ENCODE data around the gene MS4A10. TPM values are rescaled to one million over a fixed set of nuclear protein-coding genes. Genes with fewer than 3 reads are reported as not detected.

The MS4A10 gene
- total RNA-seq, 1 donor from 2014 or later: not detected

DNA sequence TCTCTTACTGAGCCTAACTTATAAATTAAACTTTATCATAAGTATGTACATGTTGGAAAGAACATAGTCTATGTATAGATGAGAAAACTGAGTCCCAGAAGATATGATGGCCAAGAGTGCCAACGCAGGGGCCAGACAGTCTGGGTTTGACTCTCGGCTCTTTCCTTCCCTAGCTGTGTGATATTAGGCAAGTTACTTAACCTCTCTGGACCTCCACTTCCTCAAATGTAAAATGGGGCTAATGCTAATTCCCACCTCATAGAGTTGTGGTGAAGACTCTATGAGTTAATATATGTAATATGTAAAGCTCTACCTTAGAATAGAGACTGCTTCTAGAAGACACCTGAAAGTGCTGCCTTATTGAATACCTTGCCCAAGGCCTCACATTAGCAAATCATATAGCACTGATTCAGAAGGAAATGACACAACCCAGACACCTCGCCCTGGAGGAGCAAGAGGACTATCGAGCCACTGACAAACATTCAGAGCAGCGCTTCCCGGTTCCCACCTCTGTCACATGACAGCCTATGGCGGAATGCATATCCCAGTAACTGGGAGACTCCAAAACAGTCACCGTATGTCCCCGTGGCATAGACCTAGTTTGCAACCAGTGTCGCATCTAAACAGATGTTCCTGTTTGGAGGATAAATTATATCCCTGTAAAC is 45.5 kb downstream of the MS4A10 start:
- Mint-ChIP-seq H3K9me3 (ENCODE audit: unreplicated experiment) (no peaks in the 10 kb centered on the region), H3K27me3 (ENCODE audit: unreplicated experiment) (peaks cover 44% of the 10 kb centered on the region), H3K4me3 (ENCODE audit: unreplicated experiment) (no peak overlapping the region), H3K4me1 (ENCODE audit: unreplicated experiment) (peaks cover 6% of the 10 kb centered on the region), H3K27ac (ENCODE audit: unreplicated experiment) (no peak overlapping the region), H3K36me3 (ENCODE audit: unreplicated experiment) (no peaks in the 10 kb centered on the region)
- TF ChIP-seq, protein P1, sequence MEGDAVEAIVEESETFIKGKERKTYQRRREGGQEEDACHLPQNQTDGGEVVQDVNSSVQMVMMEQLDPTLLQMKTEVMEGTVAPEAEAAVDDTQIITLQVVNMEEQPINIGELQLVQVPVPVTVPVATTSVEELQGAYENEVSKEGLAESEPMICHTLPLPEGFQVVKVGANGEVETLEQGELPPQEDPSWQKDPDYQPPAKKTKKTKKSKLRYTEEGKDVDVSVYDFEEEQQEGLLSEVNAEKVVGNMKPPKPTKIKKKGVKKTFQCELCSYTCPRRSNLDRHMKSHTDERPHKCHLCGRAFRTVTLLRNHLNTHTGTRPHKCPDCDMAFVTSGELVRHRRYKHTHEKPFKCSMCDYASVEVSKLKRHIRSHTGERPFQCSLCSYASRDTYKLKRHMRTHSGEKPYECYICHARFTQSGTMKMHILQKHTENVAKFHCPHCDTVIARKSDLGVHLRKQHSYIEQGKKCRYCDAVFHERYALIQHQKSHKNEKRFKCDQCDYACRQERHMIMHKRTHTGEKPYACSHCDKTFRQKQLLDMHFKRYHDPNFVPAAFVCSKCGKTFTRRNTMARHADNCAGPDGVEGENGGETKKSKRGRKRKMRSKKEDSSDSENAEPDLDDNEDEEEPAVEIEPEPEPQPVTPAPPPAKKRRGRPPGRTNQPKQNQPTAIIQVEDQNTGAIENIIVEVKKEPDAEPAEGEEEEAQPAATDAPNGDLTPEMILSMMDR (IDR thresholded peaks at IDR 0.05): no peak
- no peak for DNase-seq (ENCODE audit: extremely low spot score, unreplicated experiment)

- Mint-ChIP-seq H3K9me3 (ENCODE audit: unreplicated experiment) (no peaks in the 10 kb centered on the region), H3K36me3 (ENCODE audit: unreplicated experiment) (no peaks in the 10 kb centered on the region), H3K4me3 (ENCODE audit: unreplicated experiment) (no peak overlapping the region), H3K27me3 (ENCODE audit: unreplicated experiment) (peaks cover 46% of the 10 kb centered on the region), H3K4me1 (ENCODE audit: unreplicated experiment) (peaks cover 6% of the 10 kb centered on the region), H3K27ac (ENCODE audit: unreplicated experiment) (no peak overlapping the region)
- TF ChIP-seq, protein P1 (IDR thresholded peaks at IDR 0.05): peak; percentile 94
- DNase-seq (ENCODE audit: extremely low spot score, unreplicated experiment): peak; percentile 93
Observed at GRCh38 chr11:60831143-60831500, 46.0 kb downstream of the MS4A10 start.

DNA sequence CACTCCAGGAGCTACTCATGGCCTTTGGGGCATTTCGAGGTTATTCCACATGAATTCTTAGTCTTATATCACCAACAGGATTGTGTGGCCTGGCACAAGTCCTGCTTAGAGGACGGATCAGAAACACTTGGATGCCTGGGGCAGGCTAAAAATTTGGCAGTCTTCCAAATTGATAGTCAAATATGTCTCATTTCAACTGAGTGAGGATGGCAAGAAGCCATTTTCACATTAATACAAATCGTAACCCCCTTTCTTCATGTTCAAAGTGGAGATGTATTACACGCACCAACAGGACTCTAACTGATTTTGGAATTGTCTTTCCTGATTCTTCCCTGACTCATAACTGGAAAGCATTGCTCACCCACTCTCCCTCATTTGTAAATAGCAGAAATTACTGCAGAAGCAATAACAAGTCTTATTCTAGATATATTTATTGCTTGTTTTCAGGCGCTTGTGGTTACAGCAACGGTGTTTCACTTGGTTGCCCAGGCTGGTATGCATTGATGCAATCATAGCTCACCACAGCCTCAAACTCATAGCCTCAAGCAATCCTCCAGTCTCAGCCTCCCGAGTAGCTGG is 46.5 kb downstream of the MS4A10 start:
- no peak for DNase-seq (ENCODE audit: extremely low spot score, unreplicated experiment)
- peaks cover 48% of the 10 kb centered on the region for H3K27me3 Mint-ChIP-seq (ENCODE audit: unreplicated experiment)
- no peaks in the 10 kb centered on the region for H3K9me3 Mint-ChIP-seq (ENCODE audit: unreplicated experiment)
- H3K4me1 Mint-ChIP-seq (ENCODE audit: unreplicated experiment): peaks cover 6% of the 10 kb centered on the region
- H3K36me3 Mint-ChIP-seq (ENCODE audit: unreplicated experiment): no peaks in the 10 kb centered on the region
- TF ChIP-seq, protein P1 (IDR thresholded peaks at IDR 0.05): no peak
- no peak overlapping the region for H3K27ac Mint-ChIP-seq (ENCODE audit: unreplicated experiment)
- no peak overlapping the region for H3K4me3 Mint-ChIP-seq (ENCODE audit: unreplicated experiment)

DNA sequence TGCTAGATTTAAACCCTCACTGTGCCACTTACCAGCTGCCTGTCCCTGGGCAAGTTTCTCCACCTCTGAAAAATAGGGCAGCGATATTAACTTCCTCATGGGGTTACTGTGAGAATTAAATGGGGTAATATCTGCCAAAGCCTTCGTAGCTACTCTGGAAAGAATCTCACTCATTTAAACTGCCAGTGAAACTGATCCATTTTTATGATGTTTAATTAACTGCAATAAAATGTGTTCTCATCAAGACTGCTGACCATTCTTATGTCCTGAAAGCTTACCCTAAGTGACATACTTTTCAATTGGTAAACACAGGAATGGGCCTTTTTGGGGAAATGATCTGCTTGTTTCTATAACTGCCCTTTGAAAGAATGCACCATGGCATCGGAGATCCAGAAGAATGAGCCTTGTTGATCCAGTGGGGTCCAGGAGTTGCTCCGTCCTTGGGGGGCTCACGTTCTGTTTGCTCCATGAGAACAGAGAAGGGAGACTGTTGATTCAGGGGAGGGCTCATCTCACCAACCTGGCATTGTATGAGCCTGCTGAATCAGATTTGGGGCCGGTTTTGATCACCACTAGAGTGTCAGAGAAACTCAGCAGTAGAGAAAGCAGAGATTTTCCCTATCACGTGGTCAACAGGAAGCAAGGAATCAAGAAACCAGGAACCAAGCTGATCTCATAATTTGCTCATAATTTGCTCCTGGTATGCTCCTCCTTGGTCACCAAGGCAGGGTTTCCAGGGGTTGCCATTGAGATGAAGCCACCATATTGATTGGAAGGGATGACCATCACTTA is 49.8 kb downstream of the MS4A10 start:
- H3K36me3 Mint-ChIP-seq (ENCODE audit: unreplicated experiment): no peaks in the 10 kb centered on the region
- H3K9me3 Mint-ChIP-seq (ENCODE audit: unreplicated experiment): no peaks in the 10 kb centered on the region
- TF ChIP-seq, protein P1 (IDR thresholded peaks at IDR 0.05): no peak
- no peak overlapping the region for H3K27ac Mint-ChIP-seq (ENCODE audit: unreplicated experiment)
- H3K4me1 Mint-ChIP-seq (ENCODE audit: unreplicated experiment): peaks cover 12% of the 10 kb centered on the region
- no peak overlapping the region for H3K4me3 Mint-ChIP-seq (ENCODE audit: unreplicated experiment)
- DNase-seq (ENCODE audit: extremely low spot score, unreplicated experiment): no peak
- peaks cover 40% of the 10 kb centered on the region for H3K27me3 Mint-ChIP-seq (ENCODE audit: unreplicated experiment)

- no peak overlapping the region for H3K27ac Mint-ChIP-seq (ENCODE audit: unreplicated experiment)
- H3K36me3 Mint-ChIP-seq (ENCODE audit: unreplicated experiment): no peaks in the 10 kb centered on the region
- H3K9me3 Mint-ChIP-seq (ENCODE audit: unreplicated experiment): no peaks in the 10 kb centered on the region
- H3K4me3 Mint-ChIP-seq (ENCODE audit: unreplicated experiment): no peak overlapping the region
- H3K4me1 Mint-ChIP-seq (ENCODE audit: unreplicated experiment): peaks cover 18% of the 10 kb centered on the region
- TF ChIP-seq, protein P1 (IDR thresholded peaks at IDR 0.05): no peak
- DNase-seq (ENCODE audit: extremely low spot score, unreplicated experiment): no peak
- H3K27me3 Mint-ChIP-seq (ENCODE audit: unreplicated experiment): peaks cover 40% of the 10 kb centered on the region
Observed at GRCh38 chr11:60835534-60835846, 50.4 kb downstream of the MS4A10 start.
